Activated gamma-delta T cell treated with anti-CD3 and anti-CD28 coated beads, Interleukin-2, amount 50 U/mL, for 16 hours (primary cell): ENCODE results near the gene CENPP.

Source experiments
- DNase-seq: peaks from one replicate; pipeline ENCODE4 v3.0.0-alpha.2; 2020; ENCODE audit warnings: low read depth

Gene CENPP

DNA sequence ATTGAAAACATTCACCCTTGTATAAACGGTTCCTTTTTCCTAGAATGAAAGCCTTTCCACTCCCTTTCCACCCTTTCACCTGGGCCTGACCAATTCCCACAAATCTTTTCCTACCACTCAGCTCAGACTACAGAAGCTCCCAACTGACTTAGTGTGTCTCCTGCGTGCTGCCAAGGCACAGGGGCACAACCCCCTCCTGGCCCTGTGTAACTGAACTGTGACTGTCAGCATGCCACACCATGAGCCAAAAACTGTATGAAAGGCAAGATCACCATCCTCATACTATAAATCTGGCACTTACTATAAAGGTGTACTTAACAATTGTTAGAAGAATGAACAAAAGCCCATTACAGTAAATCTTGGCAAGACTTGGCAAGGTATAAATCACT is 12.1 kb upstream of the CENPP start:
- no peak for DNase-seq

DNA sequence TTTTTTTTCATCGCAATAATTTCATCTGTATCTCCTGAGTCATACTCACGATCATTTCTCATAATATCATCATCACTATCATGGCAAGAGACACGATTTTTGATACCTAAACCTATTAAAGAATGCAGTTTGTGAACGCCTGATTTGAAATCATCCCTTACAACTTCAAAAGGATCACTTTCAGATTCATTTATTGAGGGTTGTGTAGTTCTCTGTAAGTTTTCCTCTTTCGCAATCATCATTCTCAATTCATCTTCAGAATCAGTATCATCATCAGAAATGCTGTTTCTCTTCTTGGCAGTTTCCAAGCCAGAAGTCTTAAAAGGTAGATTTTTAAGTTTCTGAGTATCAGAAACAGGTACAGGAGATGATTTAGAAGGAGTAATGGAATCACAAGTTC is 10.3 kb upstream of the CENPP start:
- no peak for DNase-seq

DNA sequence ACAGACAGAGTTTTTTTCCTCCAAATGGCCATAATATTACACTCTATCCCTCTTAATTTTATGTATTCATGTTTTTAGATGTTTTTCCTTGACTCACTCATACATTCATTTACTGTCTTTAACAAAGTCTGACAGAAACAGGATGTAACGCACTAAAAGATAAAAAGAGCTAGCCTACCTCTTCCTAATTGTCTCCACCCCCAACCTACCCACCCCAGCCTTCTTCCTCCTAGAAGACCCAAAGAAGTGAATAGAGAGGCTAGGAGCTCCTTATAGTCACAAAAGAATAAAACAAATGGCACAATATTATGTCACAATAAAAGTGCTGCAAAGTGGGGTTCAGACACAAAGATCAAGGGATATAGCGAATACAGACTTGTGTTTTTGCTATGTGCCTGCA is 1.3 kb upstream of the CENPP start:
- no peak for DNase-seq

DNA sequence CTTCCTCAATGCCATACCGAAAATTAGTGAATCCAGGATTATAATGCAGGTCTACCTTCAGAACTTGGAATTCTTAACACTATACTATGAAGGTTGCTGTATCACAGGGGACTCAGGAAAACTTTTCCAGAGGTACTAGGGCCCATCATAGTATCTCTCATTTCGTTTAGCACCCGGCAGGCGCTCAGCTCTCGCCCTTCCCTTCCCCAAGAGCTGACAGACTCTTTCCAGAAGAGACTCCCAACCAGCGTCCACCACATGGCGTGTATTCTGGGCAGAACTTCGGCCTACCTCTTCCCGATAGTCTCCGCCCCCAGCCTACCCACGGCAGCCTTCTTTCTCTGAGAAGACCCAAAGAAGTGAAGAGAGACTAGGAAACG is 874 bp upstream of the CENPP start:
- no peak for DNase-seq

DNA sequence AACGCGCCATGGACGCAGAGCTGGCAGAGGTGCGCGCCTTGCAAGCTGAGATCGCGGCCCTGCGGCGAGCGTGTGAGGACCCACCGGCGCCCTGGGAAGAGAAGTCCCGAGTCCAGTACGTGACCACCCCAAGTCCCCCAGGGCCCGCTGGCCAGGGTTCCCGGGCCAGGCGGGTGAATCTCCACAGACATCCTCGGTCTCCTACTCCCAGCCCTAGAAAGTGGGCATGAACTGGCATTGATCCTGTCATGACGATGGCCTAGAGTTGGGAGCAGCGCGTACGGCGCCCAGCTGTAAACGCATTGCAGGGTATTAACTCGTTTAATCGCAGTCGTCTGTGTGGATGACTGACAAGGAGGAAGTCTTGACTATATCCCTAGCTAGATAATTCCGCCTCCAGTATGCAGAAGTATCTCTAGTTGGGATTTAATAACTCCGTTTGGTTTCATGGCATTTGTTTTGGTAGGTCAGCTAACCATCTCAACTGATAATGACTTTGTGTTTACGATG is 293 bp downstream of the CENPP start:
- no peak for DNase-seq

DNA sequence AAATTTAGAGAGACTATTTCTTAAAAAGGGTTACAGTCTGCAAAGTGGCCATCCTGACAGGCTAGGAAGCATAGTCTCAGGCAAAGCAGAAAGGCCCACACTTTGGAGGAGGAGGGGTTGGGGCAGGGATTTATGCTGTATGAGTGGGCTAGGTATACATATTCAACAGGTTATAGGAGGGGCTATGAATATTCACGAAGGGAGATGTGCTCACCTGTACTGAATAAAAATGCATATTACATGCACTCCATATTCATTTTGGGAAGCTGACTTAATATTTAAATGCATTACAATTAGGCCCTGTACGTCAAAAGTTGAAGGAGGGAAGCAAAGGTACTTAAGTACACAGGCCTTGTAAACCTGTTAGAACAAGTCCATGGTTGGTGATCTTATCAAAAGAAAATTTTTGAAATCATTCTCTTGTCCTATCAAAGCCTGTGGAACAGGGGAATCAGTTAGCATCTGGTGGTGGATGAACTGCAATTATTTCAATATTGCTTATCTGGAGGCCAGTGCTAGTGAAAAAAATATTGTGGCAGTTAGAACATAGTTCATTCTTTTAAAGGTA is 1.6 kb downstream of the CENPP start:
- DNase-seq, result no peak

DNA sequence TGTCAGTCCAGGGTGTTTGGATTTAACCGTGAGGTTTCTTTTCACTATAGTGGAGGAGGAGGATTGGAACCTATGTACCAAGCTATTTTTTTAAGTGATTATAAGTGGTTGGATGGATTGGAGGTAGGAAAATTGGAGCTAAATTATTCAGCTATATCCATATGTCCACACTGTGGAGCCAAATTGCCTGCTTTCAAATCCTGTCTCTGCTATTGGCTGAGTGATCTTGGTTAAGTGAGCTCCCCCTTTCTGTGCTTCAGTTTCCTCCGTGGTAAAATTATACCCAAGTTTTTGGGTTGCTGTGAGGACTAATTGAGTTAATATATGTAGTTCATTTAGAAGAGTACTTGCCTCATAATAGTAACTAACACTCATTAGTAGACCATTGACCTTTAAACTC is 2.5 kb downstream of the CENPP start:
- no peak for DNase-seq

DNA sequence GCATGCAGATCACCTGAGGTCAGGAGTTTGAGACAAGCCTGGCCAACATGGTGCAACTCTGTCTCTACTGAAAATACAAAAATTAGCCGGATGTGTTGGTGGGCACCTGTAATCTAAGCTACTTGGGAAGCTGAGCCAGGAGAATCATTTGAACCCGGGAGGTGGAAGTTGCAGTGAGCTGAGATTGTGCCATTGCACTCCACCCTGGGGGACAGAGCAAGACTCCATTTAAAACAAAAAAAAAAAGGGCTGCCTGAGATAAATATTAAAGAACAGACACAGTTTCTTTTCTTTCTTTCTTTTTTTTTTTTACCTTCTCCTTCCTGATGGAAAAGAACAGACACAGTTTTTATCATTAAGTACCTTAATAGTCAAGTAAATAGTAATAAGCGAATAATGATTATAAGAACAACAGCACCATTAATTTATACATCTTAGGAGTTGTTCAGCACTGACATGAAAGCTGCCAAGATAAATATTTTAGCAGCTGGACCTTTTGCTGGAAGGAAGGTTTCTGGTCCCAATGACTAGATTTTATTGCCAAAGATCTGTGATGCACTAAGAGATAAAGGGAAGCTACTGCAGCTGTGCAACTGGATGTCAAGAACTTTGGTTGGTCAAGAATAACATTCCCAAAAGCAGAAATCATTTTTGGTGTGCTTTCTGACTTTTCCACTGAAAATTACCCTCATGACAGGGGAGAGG is 7.0 kb downstream of the CENPP start:
- DNase-seq, result no peak

DNA sequence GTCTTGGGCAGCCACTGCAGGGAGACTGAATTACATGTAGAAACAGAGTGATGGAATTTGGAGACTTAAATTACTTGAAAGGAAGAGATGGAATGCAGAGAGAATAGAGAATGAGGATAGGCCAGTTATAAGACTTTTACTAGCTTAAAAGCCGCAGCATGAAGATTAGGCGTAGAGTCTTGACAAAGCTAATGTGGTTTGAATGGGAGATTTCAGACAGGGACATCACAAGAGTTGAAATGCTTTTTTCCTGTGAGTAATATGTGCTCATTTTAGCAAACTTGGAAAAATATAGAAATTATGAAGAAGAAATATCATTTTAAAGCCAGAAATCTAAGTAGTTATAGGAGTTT is 7.5 kb downstream of the CENPP start:
- no peak for DNase-seq

DNA sequence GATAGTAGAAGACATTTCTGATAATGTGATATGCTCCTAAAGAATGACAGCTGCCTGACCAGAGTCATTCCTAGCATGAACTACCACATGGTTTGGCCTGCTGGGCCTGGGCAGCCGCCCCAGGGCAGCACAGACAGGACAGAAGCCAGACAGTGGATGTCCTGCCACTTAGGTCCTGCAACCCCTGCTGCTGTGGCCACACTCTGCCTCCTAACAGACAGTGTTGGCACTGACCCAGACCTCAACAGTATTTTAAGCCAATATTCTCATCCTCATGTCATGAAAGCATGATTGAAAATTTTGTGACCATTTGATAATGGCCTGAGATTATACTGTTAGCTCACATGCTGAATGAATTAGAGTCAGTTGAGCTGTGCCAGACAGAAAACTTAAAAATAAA is 15.8 kb downstream of the CENPP start:
- no peak for DNase-seq

DNA sequence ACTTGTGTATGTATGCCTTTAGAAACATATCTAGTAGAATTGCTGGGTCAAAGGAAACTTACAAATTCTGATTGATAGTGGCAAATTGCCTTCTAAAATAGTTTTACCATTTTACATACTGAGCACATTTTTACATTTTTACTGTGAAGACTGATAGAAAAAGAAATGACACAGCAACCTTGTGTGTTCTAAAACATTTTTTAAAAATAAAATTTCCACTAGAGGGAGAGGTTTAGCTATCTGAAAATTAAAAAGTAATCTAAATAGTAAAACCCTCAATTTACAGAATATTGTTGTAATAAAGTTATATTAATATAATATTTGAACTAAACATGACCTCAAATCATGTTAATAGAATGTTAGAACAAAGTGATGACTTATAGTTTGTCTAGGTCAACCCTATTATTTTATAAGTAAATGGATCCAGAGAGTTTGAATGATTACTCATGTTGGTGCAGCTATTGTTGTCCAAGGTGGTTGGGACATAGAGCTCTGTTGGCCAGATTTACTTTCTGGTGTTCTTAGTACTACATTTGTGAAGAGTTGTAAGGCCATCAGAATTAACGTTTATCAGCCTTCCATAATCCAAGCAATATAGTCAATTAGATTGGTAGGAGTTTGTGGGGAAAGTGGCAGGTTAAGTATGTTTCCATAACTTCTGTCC is 17.2 kb downstream of the CENPP start:
- no peak for DNase-seq

DNA sequence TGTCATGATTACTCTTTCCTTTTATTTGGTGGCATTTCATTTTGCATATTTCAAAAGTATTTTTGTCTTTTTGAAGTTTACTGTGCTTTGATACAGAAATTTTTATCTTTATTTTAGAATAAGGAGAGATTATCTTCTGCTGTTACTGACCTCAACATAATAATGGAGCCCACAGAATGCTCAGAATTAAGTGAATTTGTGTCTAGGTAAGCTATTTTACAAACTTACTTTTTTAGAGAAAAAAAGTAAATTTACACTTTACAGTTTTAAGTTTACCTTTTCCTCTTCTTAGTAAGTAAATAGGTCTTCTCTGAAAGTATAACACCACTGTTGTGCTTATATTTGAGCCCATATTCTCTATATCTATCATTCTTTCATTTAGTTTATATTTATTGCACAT is 19.8 kb downstream of the CENPP start:
- DNase-seq, result no peak

DNA sequence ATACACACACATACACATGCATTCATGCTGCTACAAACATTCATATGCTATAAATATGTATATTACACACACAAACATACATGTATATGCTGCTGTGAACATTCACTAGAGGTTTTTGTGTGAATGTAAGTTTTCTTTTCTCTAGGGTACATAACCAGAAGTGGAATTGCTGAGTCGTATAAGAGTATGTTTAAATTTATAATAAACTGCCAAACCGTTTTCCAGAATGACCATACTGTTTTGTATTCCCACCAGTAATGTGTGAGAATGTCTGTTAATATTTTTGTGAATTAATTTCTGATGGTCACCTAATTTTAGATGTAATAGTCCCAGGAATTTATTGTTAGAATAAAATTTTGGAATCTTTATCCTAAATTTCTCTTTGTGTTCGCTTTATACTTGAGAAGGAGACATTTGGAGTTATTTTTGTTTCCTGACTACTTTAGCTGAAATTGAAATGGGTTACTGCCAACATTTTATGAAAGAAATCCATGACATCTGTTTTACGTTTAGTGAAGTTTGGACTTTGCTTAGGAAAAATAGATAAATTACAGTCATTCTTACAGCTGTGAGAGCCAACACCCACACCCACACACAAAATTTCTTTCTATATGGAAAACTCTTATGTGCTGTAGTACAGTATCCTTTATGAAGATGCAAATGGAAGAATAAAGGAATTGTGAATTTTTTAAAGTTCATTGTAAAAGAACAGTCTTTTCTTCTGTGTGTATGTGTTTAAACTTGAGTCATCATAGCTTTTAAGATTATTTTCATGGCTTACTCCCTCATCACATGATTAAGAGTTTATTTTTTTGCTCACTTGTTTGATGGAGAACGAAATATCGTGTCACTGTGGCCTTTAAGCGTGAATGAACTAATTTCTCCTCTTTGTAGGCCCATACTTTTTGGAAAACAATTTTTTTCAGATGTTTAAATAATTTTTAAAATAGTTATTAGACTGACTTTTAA is 24.3 kb downstream of the CENPP start:
- DNase-seq, result no peak

DNA sequence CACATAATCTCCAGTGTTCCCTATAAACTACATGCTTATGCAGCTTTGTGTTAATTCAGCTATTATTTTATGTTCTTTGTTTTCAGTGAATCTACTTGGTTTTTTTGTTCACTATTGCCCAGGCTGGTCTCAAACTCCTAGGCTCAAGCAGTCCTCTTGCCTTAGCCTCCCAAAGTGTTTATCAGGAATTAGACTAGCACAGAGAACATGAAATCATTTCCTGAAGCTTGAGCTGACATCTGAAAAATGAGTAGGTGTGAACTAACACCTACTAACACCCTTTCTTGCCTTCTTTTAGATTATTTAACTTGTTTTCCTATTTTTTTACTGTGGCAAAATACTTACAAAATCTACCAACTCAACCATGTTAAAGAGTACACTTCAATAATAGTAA is 25.0 kb downstream of the CENPP start:
- DNase-seq, result no peak

DNA sequence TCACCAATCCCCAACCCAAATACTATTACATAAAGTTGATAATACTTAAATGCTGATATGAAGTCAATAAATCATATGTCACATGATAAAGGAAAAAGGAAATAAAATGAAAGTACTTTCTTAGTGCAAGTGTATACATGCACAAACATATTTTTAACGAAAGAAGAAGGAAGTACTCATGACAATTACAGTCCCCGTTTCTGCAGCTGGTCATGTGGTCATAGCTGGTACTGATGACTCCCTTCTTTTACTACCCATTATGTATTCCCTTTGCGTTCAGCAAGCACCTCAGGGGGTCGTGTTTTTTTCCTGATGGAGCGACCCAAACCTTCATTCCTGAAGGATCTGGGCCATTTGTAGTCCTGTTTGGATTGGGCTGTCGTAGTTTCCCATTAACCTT is 27.3 kb downstream of the CENPP start:
- DNase-seq, result no peak

DNA sequence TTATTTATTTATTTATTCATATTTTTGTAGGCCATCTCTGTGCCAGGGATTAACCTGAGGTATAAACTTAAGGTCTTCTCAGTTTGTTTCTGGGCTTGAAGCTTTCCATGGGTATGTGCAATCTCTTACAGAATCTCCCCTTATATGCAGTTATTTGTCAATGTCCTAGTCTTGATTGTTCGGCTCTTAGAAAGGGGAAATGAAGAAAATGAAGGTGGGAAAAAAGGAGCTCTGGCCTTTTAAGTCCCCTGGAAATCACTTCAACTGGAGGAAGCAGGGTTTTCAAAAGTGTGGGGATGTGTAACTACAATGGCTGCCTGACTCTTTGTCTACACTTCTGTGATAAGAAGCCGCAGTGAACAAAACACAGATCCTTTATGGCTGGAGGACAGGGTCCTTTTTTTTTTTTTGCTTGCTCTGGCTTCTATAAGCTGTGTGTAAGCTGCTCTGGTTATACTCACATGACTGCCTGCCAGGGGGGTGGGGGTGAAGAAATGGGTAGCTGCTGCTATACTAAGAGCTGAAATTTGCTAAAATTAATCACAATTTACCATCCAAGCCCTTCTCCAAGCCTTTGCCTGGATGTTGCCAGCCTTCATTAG is 33.7 kb downstream of the CENPP start:
- DNase-seq, result no peak

DNA sequence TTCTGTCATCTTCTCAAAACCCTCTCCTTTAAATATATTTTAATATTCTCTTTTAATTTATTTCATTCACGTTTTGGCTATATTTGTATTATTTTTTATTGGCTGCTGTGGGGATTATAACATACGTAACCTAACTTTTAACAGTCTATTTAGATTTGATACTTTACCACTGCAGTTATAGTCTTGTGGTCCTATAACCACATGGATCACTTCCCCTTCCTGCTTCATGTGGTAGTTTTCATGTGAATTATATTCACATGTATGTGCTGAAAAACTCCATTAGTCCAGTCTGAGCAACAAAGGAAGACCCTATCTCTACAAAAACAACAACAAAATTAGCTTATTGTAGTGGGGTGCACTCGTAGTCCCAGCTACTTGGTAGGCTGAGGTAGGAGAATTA is 34.3 kb downstream of the CENPP start:
- no peak for DNase-seq

DNA sequence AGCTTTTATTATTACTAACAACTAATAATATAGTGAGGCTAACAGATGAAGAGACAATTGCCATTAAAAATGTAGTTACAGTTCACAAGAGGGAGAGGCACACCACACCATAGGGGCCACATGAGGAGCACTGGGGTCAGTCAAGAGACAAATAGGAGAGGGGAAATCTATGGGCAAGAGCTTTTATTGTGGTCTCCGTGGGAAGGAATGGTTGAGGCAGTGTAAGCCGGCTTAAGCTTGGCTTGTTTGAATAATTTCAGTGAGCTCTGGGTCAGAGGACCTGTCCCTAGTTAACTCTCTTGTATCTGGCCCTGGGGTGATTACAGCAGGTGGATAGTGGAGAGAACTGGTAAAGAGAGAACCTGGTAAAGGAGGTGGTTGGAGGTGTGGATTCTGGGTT is 43.3 kb downstream of the CENPP start:
- no peak for DNase-seq

DNA sequence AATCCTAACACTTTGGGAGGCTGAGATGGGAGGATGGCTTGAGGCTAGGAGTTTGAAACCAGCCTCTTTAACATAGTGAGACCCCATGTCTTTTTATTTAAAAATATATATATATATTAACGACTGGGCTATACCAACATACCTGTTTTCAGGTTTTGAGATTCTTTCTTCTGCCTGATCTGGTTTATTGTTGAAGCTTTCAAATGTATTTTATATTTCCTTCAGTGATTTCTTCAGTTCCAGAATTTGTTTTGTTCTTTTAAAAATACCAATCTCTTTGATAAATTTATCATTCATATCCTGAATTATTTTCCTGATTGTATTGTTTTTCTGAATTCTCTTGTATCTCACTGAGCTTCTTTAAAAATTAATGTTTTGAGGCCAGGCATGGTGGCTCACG is 47.4 kb downstream of the CENPP start:
- DNase-seq, result no peak

DNA sequence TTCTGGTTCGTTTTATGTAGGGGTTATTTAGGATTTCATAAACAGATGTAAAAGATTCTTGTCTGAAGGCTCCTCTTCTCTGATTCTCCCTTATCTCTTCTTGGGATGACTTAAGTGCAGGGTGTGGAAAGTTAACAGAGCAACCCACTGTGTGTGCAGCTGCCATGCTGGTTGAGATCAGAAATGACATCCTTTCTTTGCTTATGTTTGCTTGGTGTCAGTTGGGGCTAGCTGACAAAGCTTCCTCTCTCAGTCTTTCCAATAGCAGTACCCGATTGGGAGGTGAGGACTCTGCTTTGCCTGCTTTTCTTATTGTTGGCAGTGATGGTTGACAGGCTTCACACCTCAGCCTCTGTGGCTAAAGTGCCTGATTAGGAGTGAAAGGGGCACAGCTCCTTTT is 52.1 kb downstream of the CENPP start:
- no peak for DNase-seq

DNA sequence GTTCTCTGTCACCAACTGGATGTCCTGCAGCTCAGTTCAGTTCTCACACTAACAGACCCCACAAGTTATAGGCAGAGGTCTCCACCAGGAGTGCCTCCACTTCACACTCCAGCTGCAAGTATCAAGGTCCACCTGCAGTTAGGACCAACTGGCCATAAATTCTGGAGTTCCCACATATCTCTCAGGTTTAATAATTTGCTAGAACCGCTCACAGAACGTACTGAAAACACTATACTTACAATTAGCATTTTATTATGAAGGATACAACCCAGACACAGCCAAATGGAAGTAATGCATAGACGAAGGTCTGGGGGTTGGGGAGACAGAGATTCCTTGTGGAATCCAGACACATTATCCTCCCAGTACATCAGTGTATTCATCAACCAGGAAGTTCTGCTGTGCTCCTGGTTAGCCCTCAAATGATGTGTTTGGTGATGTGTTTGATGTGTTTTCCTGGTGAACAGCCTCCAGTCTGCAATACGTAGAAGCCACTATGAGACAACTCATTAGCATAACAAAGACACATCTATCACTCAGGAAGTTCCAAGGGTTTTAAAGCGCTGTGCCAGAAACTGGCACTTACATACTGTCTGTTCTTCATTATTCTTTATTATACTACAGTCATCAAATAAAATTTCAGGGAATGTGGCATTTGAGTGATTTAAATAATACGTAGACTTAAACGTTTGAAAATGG is 53.3 kb downstream of the CENPP start:
- DNase-seq, result no peak

DNA sequence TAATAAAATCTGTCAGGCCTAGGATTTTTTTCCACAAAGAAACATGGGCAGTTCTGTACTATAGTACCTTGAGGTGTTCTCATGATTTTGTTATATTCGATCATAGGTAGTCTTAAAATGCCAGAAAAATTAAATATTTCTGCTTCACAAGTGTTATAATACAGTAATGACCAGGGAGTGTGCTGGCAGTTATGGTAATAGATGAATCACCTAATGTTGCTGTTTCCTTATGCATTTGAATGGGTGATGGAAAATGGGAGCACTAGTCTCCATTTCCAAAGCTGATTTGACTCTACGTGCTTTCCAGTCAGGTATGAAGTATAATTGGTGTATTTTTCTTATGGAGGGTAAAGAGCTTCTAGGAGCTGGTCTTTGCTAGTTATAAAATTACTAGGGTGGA is 54.9 kb downstream of the CENPP start:
- DNase-seq, result no peak
